ENCODE measurements around the gene CRKL.

DNA sequence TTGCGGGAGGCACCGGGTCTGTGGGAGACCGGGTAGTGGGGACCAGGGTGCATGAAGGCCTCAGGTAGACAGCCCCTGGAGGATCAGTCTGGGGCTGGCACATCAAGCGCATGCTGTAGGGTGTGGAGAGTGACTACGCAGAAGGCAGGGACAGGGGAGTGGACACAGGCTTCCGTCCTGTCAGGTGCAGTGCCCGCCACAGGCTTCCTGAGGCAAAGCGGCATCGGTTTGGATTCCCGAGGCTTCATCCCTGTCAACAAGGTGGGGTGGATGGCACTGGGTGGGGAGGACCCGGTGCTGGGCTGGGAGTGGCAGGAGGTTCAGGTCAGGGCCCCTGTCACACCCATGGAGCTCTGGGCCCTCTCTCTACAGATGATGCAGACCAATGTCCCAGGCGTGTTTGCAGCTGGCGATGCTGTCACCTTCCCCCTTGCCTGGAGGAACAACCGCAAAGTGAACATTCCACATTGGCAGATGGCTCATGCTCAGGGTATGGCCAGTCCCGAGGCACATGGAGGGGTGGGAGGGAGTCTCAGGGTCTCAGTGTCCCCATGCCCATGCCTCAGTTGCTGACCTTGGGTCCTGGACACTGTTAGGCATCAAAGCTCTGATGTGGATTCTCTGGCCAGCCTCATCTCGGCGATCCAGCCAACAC lies 60.4 kb downstream of the CRKL start:
- TF ChIP-seq CTCF (IDR thresholded peaks at IDR 0.05) (no peak), POLR2A (IDR thresholded peaks at IDR 0.05) (no peak)
